Testis (tissue), 3 donors: ENCODE measurements around the gene KCNQ1. TPM values are rescaled to one million over a fixed set of nuclear protein-coding genes. Genes with fewer than 3 reads are reported as not detected.

Experiments
- DNase-seq: peaks from one replicate; pipeline ENCODE4 v3.0.0-alpha.2; 2019
- H3K27ac ChIP-seq, 2 donors: fragments of 200-600 bp; sonication (generic); one replicate each; pipeline ENCODE4 v1.5.1; 2019
- H3K27me3 ChIP-seq: fragments of 200-600 bp; sonication (generic); one replicate; pipeline ENCODE4 v1.5.1; 2019
- H3K36me3 ChIP-seq: fragments of 200-600 bp; sonication (generic); one replicate; pipeline ENCODE4 v1.5.1; 2017; ENCODE audit warnings: low read depth; ENCODE audit errors: missing control alignments
- H3K4me1 ChIP-seq: fragments of 200-600 bp; sonication (generic); one replicate; pipeline ENCODE4 v1.5.1; 2019
- H3K4me3 ChIP-seq, 2 donors: fragments of 200-600 bp; sonication (generic); one replicate each; pipeline ENCODE4 v1.5.1; 2017 to 2019
- H3K9me3 ChIP-seq: fragments of 200-600 bp; sonication (generic); one replicate; pipeline ENCODE4 v1.5.1; 2017
- CTCF ChIP-seq, 3 experiments: fragments of 450-650 bp in 2 of 3; fragments of 200-600 bp in 1 of 3; sonication (generic) in 1 of 3; IDR thresholded peaks; one replicate each; pipeline ENCODE4 v1.5.1; 2016 to 2019; ENCODE audit warnings: antibody characterized with exemption in 3 of 3, mild to moderate bottlenecking in 2 of 3, moderate library complexity in 1 of 3
- POLR2A ChIP-seq: fragments of 450-650 bp; IDR thresholded peaks from one replicate; pipeline ENCODE4 v1.6.1; 2017; ENCODE audit warnings: antibody characterized with exemption, mild to moderate bottlenecking, moderate library complexity
- WGBS, 2 donors: methylation state at CpG; one replicate each; pipeline ENCODE4 v1.1.5; 2018; 5-methylcytosine and 5-hydroxymethylcytosine counted together
- intact Hi-C: fragments of 100-400 bp; cut with DNase I; formaldehyde crosslinking; loops from one replicate; pipeline ENCODE4 v1.15.1; 2023; ENCODE audit warnings: low total_unique reads
- polyA plus RNA-seq: library from polyadenylated mRNA; stranded (reverse); fragments of 350-450 nt; fragmentation: Illumina TruSeq; extraction: RNeasy Lipid Tissue Mini Kit (QIAGEN cat#74804); gene quantifications from one replicate; pipeline ENCODE4 v1.2.3, GENCODE V29; 2014; ENCODE audit warnings: low read depth, low replicate concordance; ENCODE audit not compliant: insufficient read depth
- total RNA-seq, 2 donors: library from RNA; depleted of rRNA; stranded (reverse); fragments of >200 nt; gene quantifications; one replicate each; pipeline ENCODE4 v1.2.3, GENCODE V29; 2016

Gene KCNQ1
- total and polyA plus RNA-seq, 3 donors from 2014 or later: 6.0 to 24.2 (median 12.8) TPM

GRCh38 chr11:2806351-2807024 is 361.7 kb downstream of the KCNQ1 start:
- no peaks in the 10 kb centered on the region for H3K9me3 ChIP-seq
- no peak overlapping the region for H3K27ac ChIP-seq
- peak; percentile 11 for DNase-seq
- WGBS, 2 donors: 82 to 85% methylated on average over 15 to 24 of the region's 24 CpGs
- H3K4me3 ChIP-seq: no peak overlapping the region
- peaks cover 18% of the 10 kb centered on the region for H3K4me1 ChIP-seq
- no peaks in the 10 kb centered on the region for H3K27me3 ChIP-seq
- intact Hi-C loops: no loop called here
- H3K36me3 ChIP-seq: no peaks in the 10 kb centered on the region
- no peak for TF ChIP-seq CTCF (IDR thresholded peaks at IDR 0.05)
- no peak for TF ChIP-seq POLR2A

GRCh38 chr11:2807025-2807681 is 362.3 kb downstream of the KCNQ1 start:
- DNase-seq: peak; percentile 78
- no peak overlapping the region for H3K27ac ChIP-seq
- no peak overlapping the region for H3K4me3 ChIP-seq
- WGBS, 2 donors: 40 to 55% methylated on average over 30 to 39 of the region's 39 CpGs
- H3K9me3 ChIP-seq: no peaks in the 10 kb centered on the region
- H3K27me3 ChIP-seq: no peaks in the 10 kb centered on the region
- intact Hi-C loops: no loop called here
- TF ChIP-seq POLR2A (no peak), CTCF (IDR thresholded peaks at IDR 0.05) (no peak)
- peaks cover 19% of the 10 kb centered on the region for H3K4me1 ChIP-seq
- no peaks in the 10 kb centered on the region for H3K36me3 ChIP-seq

- no peaks in the 10 kb centered on the region for H3K27me3 ChIP-seq
- no peak overlapping the region for H3K27ac ChIP-seq
- WGBS, 2 donors: 82 to 83% methylated on average over 9 to 11 of the region's 11 CpGs
- H3K36me3 ChIP-seq: no peaks in the 10 kb centered on the region
- peaks cover 19% of the 10 kb centered on the region for H3K4me1 ChIP-seq
- TF ChIP-seq POLR2A (no peak), CTCF (IDR thresholded peaks at IDR 0.05) (no peak)
- peak; percentile 5 for DNase-seq
- intact Hi-C loops: no loop called here
- no peak overlapping the region for H3K4me3 ChIP-seq
- no peaks in the 10 kb centered on the region for H3K9me3 ChIP-seq
Measured at GRCh38 chr11:2807801-2808241, 363.0 kb downstream of the KCNQ1 start.

- H3K27ac ChIP-seq: no peak overlapping the region
- intact Hi-C loops: no loop called here
- H3K36me3 ChIP-seq: no peaks in the 10 kb centered on the region
- no peaks in the 10 kb centered on the region for H3K9me3 ChIP-seq
- peaks cover 19% of the 10 kb centered on the region for H3K4me1 ChIP-seq
- 84 to 87% methylated on average over 15 of the region's 15 CpGs for WGBS, 2 donors
- TF ChIP-seq CTCF (IDR thresholded peaks at IDR 0.05): no peak
- no peak for TF ChIP-seq POLR2A
- no peaks in the 10 kb centered on the region for H3K27me3 ChIP-seq
- DNase-seq: no peak
- H3K4me3 ChIP-seq: no peak overlapping the region
Measured at GRCh38 chr11:2808850-2809846, 364.3 kb downstream of the KCNQ1 start.
